Adrenal gland (tissue), 12 donors: Measurements from ENCODE around the gene FYTTD1. TPM values are rescaled to one million over a fixed set of nuclear protein-coding genes. Genes with fewer than 3 reads are reported as not detected.

Experiments used
- DNase-seq, 7 donors: peaks; one replicate each; pipeline ENCODE4 v3.0.0-alpha.2; 2019 to 2020
- H3K27ac ChIP-seq, 5 donors: fragments of 200-600 bp; sonication (generic) in 4 of 5; 1 replicate in 3 of 5; 2 replicates in 2 of 5; pipeline versions ENCODE4 v1.5.1 to v1.8.0; 2016 to 2020; ENCODE audit warnings: mild to moderate bottlenecking in 1 of 5
- H3K27me3 ChIP-seq: fragments of 200-600 bp; 2 replicates; pipeline ENCODE4 v1.8.0; 2021
- H3K36me3 ChIP-seq, 2 donors: fragments of 200-600 bp; replicated peaks in 1 of 2; 1 replicate in 1 of 2; 2 replicates in 1 of 2; pipeline versions ENCODE4 v1.5.1 to v1.8.0; 2018 to 2022
- H3K4me1 ChIP-seq, 2 donors: fragments of 200-600 bp; replicated peaks in 1 of 2; 1 replicate in 1 of 2; 2 replicates in 1 of 2; pipeline versions ENCODE4 v1.5.1 to v1.8.0; 2018 to 2021
- H3K4me3 ChIP-seq, 4 donors: fragments of 200-600 bp; sonication (generic) in 3 of 4; one replicate each; pipeline ENCODE4 v1.5.1; 2016 to 2018
- H3K9me3 ChIP-seq, 3 donors: fragments of 200-600 bp; sonication (generic) in 1 of 3; replicated peaks in 1 of 3; 1 replicate in 2 of 3; 2 replicates in 1 of 3; pipeline versions ENCODE4 v1.5.1 to v1.8.0; 2016 to 2021
- CTCF ChIP-seq, 6 experiments: fragments of 450-650 bp in 4 of 6; fragments of 200-600 bp in 2 of 6; sonication (generic) in 1 of 6; IDR thresholded peaks; 1 replicate in 5 of 6; 2 replicates in 1 of 6; pipeline versions ENCODE4 v1.5.1 to v1.8.0; 2016 to 2021; ENCODE audit warnings: antibody characterized with exemption in 6 of 6, mild to moderate bottlenecking in 2 of 6, moderate library complexity in 1 of 6
- POLR2A ChIP-seq, 2 donors: fragments of 450-650 bp; IDR thresholded peaks; one replicate each; pipeline ENCODE4 v1.6.1; 2017; ENCODE audit warnings: antibody characterized with exemption in 2 of 2, mild to moderate bottlenecking in 2 of 2, moderate library complexity in 1 of 2
- WGBS, 4 donors: extraction: QIAGEN DNeasy Blood & Tissue Kit in 2 of 4; methylation state at CpG; one replicate each; pipeline versions ENCODE4 v1.1.5 to v1.1.7; 2013 to 2017; 5-methylcytosine and 5-hydroxymethylcytosine counted together
- intact Hi-C, 2 donors: fragments of 100-400 bp; cut with DNase I; formaldehyde crosslinking; loops; one replicate each; pipeline versions ENCODE4 v1.14.1 to v1.15.0; 2022 to 2023
- polyA plus RNA-seq, 3 donors: library from polyadenylated mRNA; stranded (reverse); fragments of 200-250 nt in 2 of 3; fragments of 350-450 nt in 1 of 3; fragmentation: Illumina TruSeq in 1 of 3; extraction: RNeasy Lipid Tissue Mini Kit (QIAGEN cat#74804) in 1 of 3; gene quantifications; one replicate each; pipeline ENCODE4 v1.2.3, GENCODE V29; 2013 to 2014
- total RNA-seq, 9 donors: library from RNA; depleted of rRNA in 4 of 9; stranded (reverse); fragments of >200 nt in 4 of 9; fragments of 120-200 nt in 1 of 9; fragmentation: NEBNext Ultra II Directional in 1 of 9; extraction: Animal tissue kit (Norgen Biotek cat#: 25700) in 1 of 9; gene quantifications; one replicate each; pipeline versions ENCODE4 v1.1.0 to v1.2.4, GENCODE V29; 2013 to 2023
- donor health status: healthy with polysubstance abuse.
- donor health status: Bipolar disorder and iron deficiency.
- donor health status: DM: yes; HTN: yes; CAD: no.
- donor health status: DM: no; HTN: no; CAD: no.
- donor health status: DM: no; HTN: no; CAD: no.
- donor health status: DM: yes; HTN: yes; CAD: no.

The FYTTD1 gene
- total and polyA plus RNA-seq, 12 donors, result 10.1 to 70.4 (median 45.6) TPM

GRCh38 chr3:197791892-197792647, 42.4 kb downstream of the FYTTD1 start:
- intact Hi-C loops, result no loop called here

DNA sequence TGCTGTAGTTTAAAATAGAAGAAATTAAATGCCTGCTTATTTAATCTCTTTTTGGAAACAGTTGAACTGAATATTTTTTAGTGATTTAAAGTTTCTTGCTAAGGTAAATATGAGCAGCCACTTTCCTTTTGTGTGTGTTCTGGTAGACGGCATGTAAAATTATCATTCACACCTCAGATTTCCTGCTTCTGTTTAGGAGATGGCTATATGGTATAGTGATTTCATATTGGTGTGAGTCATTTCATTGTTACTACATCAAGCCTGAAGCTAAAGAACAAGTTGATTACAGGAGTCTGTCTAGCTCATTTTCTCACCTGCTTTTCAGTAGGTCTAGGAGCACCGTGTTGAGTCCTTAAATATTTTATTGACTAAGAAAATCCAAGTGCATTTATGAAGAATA, 43.6 kb downstream of the FYTTD1 start:
- intact Hi-C loops, result no loop called here
- Histone ChIP-seq H3K9me3 (no peaks in the 10 kb centered on the region), H3K27me3 (no peaks in the 10 kb centered on the region), H3K4me3 (no peak overlapping the region), H3K4me1 (peaks cover 11 to 35% of the 10 kb centered on the region in 2 donors), H3K36me3 (no peaks in the 10 kb centered on the region), H3K27ac (peak overlapping the region in 1 of 5 donors; percentile 54)
- no peak for TF ChIP-seq CTCF (IDR thresholded peaks at IDR 0.05)
- WGBS, 4 donors, result 26 to 40% (median 32%) methylated on average over 2 of the region's 2 CpGs
- no peak for DNase-seq

More at GRCh38 chr3:197791892-197792647, 42.4 kb downstream of the FYTTD1 start:
- 17 to 19% (median 18%) methylated on average over 25 of the region's 25 CpGs for WGBS, 4 donors
- peak overlapping the region; percentile 57 to 94 (median 82) for H3K4me3 ChIP-seq
- H3K27me3 ChIP-seq, result no peaks in the 10 kb centered on the region
- peaks cover 11 to 30% of the 10 kb centered on the region in 2 donors for H3K4me1 ChIP-seq
- H3K27ac ChIP-seq, result peak overlapping the region in 4 of 5 donors; percentile 89 to 97 (median 96)
- TF ChIP-seq CTCF (IDR thresholded peaks at IDR 0.05), result no peak
- TF ChIP-seq POLR2A (IDR thresholded peaks at IDR 0.05), result no peak
- H3K9me3 ChIP-seq, result no peaks in the 10 kb centered on the region
- no peaks in the 10 kb centered on the region for H3K36me3 ChIP-seq
- DNase-seq, result peak in 1 of 7 donors; percentile 37

DNA sequence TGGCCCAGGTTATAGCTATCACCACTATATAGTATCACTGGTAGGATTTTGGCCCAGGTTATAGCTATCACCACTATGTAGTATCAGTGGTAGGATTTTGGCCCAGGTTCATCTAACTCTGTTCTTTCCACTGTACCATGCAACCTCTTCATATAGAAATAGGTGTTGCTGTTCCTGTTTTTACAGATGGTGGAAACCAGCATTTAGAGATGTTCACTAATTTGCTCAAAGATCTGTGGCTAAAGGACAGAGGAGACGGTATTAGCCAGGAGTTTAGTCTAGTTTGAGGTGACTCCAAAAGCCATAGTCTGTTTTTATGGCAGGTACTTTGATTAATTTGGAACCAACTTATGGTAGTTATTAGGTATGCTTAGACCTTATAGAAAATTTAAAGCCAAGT, 44.4 kb downstream of the FYTTD1 start:
- intact Hi-C loops, result no loop called here
- H3K27ac ChIP-seq, result no peak overlapping the region
- no peak overlapping the region for H3K4me3 ChIP-seq
- no peaks in the 10 kb centered on the region for H3K9me3 ChIP-seq
- H3K27me3 ChIP-seq, result no peaks in the 10 kb centered on the region
- 83 to 96% (median 90%) methylated on average over 1 of the region's 1 CpG for WGBS, 4 donors
- H3K4me1 ChIP-seq, result peaks cover 11 to 41% of the 10 kb centered on the region in 2 donors
- no peak for TF ChIP-seq POLR2A (IDR thresholded peaks at IDR 0.05)
- TF ChIP-seq CTCF (IDR thresholded peaks at IDR 0.05), result no peak
- H3K36me3 ChIP-seq, result no peaks in the 10 kb centered on the region
- DNase-seq, result no peak

- 92 to 100% (median 98%) methylated on average over 1 of the region's 1 CpG for WGBS, 4 donors
- Histone ChIP-seq H3K27me3 (no peaks in the 10 kb centered on the region), H3K4me3 (no peak overlapping the region), H3K36me3 (no peaks in the 10 kb centered on the region), H3K9me3 (no peaks in the 10 kb centered on the region), H3K4me1 (peaks cover 11 to 41% of the 10 kb centered on the region in 2 donors), H3K27ac (peak overlapping the region in 1 of 5 donors; percentile 26)
- intact Hi-C loops, result no loop called here
- TF ChIP-seq CTCF (IDR thresholded peaks at IDR 0.05), result no peak
- no peak for TF ChIP-seq POLR2A (IDR thresholded peaks at IDR 0.05)
- DNase-seq, result no peak
Measured at GRCh38 chr3:197795200-197795599, 45.5 kb downstream of the FYTTD1 start.
